A549 (cell line): Measurements from ENCODE around the gene DCHS2. TPM values are rescaled to one million over a fixed set of nuclear protein-coding genes. Genes with fewer than 3 reads are reported as not detected.

ENCODE experiments used
- ATAC-seq, 2 experiments: fragments of 200-7000 bp in 1 of 2; fragments of >200 bp in 1 of 2; cut with Nextera tagmentation in 1 of 2; cut with Tn5 transposase in 1 of 2; 3 replicates each; pipeline versions ENCODE4 v1.8.0 to v1.9.1; 2018 to 2020; ENCODE audit warnings: mild to moderate bottlenecking in 1 of 2, moderate library complexity in 1 of 2
- CTCF ChIA-PET: fragments of 300-600 bp; sonication (Branson Sonifier 250); formaldehyde crosslinking; extraction: SDS; loops from one replicate; lab custom pipeline; 2021; ENCODE audit warnings: antibody characterized with exemption, inconsistent platforms; lab: Yijun Ruan, JAX
- POLR2A ChIA-PET: fragments of 350-600 bp; formaldehyde crosslinking; extraction: SDS; loops from one replicate; lab custom pipeline; 2021; ENCODE audit warnings: antibody characterized with exemption, inconsistent platforms; lab: Yijun Ruan, JAX
- DNase-seq, 2 experiments: peaks; one replicate each; pipeline versions ENCODE4 v3.0.0 to v3.0.0-alpha.2; 2011 to 2016; ENCODE audit warnings: low read depth in 1 of 2, low spot score in 1 of 2
- FAIRE-seq: peaks from 2 replicates; lab custom pipeline; 2011; peaks lifted over from hg19 to GRCh38; lab: Jason Lieb, UNC
- H3K27ac ChIP-seq, 2 experiments: fragments of >200 bp; sonication (Bioruptor Twin); formaldehyde crosslinking; 3 replicates each; pipeline ENCODE4 v1.5.1; 2016 to 2017
- H3K4me1 ChIP-seq: fragments of >200 bp; sonication (Bioruptor Twin); formaldehyde crosslinking; 3 replicates; pipeline ENCODE4 v1.6.1; 2016
- H3K4me2 ChIP-seq: fragments of >200 bp; sonication (Bioruptor Twin); formaldehyde crosslinking; 3 replicates; pipeline ENCODE4 v1.6.1; 2016
- H3K4me3 ChIP-seq: fragments of >200 bp; sonication (Bioruptor Twin); formaldehyde crosslinking; 3 replicates; pipeline ENCODE4 v1.5.1; 2016
- H3K9me3 ChIP-seq: fragments of >200 bp; sonication (Bioruptor Twin); formaldehyde crosslinking; 3 replicates; pipeline ENCODE4 v1.6.1; 2016
- CEBPB ChIP-seq, 2 experiments: fragments of >200 bp in 1 of 2; sonication (Bioruptor Twin) in 1 of 2; formaldehyde crosslinking in 1 of 2; IDR thresholded peaks; 2 replicates each; pipeline ENCODE4 v1.6.1; 2012 to 2016
- EHMT2 ChIP-seq: fragments of 200-600 bp; sonication (generic); IDR thresholded peaks from 2 replicates; pipeline ENCODE4 v1.6.1; 2016; ENCODE audit warnings: antibody characterized with exemption, low read depth, mild to moderate bottlenecking, moderate library complexity
- FOSB ChIP-seq: fragments of 250-450 bp; sonication (Bioruptor Pico); IDR thresholded peaks from 2 replicates; pipeline ENCODE4 v1.5.0; 2020; ENCODE audit warnings: mild to moderate bottlenecking, moderate library complexity
- GATA3 ChIP-seq: IDR thresholded peaks from 2 replicates; pipeline ENCODE4 v1.6.1; 2012; ENCODE audit warnings: borderline replicate concordance
- HEYL ChIP-seq: fragments of 250-450 bp; sonication (Bioruptor Pico); IDR thresholded peaks from 2 replicates; pipeline ENCODE4 v1.8.0; 2021; ENCODE audit warnings: mild to moderate bottlenecking, moderate library complexity
- HOXB13 ChIP-seq: fragments of 250-450 bp; sonication (Bioruptor Pico); IDR thresholded peaks from 2 replicates; pipeline ENCODE4 v1.5.0; 2020; ENCODE audit warnings: low read depth, mild to moderate bottlenecking, moderate library complexity
- JUN ChIP-seq, 2 experiments: fragments of >200 bp; sonication (Bioruptor Twin); formaldehyde crosslinking; IDR thresholded peaks; 2 replicates in 1 of 2; 3 replicates in 1 of 2; pipeline ENCODE4 v1.6.1; 2016 to 2017
- MAFK ChIP-seq: fragments of 450-650 bp; IDR thresholded peaks from 2 replicates; pipeline ENCODE4 v1.6.1; 2014; ENCODE audit not compliant: partially characterized antibody
- NFE2L2 ChIP-seq: fragments of 150-350 bp; conservative IDR thresholded peaks from 2 replicates; pipeline ENCODE4 v1.6.1; 2014; ENCODE audit warnings: low read length
- POLR2A ChIP-seq: IDR thresholded peaks from 2 replicates; pipeline ENCODE4 v1.6.1; 2012; ENCODE audit warnings: mild to moderate bottlenecking, low read length
- RCOR1 ChIP-seq: fragments of 150-350 bp; IDR thresholded peaks from 2 replicates; pipeline ENCODE4 v1.6.1; 2014; ENCODE audit warnings: antibody characterized with exemption, low read length, low read depth
- RFX5 ChIP-seq: fragments of 450-650 bp; IDR thresholded peaks from 2 replicates; pipeline ENCODE4 v1.7.1; 2014; ENCODE audit warnings: antibody characterized with exemption, mild to moderate bottlenecking, moderate library complexity
- ZSCAN20 ChIP-seq: fragments of 250-450 bp; sonication (Bioruptor Pico); IDR thresholded peaks from 2 replicates; pipeline ENCODE4 v1.8.0; 2022; ENCODE audit warnings: mild to moderate bottlenecking, moderate library complexity
- WGBS: methylation state at CpG from one replicate; pipeline ENCODE4 v1.1.6; 2017; ENCODE audit errors: missing lambda C conversion rate; 5-methylcytosine and 5-hydroxymethylcytosine counted together
- polyA minus RNA-seq: library from RNA; depleted of rRNA, polyadenylated mRNA; stranded (reverse); fragments of >200 nt; gene quantifications from 2 replicates; pipeline ENCODE4 v1.2.3, GENCODE V29; 2011; rRNA and poly(A)+ RNA removed
- polyA plus RNA-seq, 4 experiments: library from polyadenylated mRNA; depleted of rRNA in 3 of 4; stranded (reverse); fragments of >200 nt; fragmentation: RNase III in 1 of 4; extraction: RNeasy Plus Mini Kit Qiagen cat#74134 plus additional on column Dnase treatment in 1 of 4; gene quantifications; 2 replicates in 3 of 4; 3 replicates in 1 of 4; pipeline ENCODE4 v1.2.3, GENCODE V29; 2011 to 2017
- TF ChIP-seq, protein P1 (sequence below): IDR thresholded peaks from 2 replicates; pipeline ENCODE4 v1.6.1; 2012
- TF ChIP-seq, protein P2 (sequence below): fragments of 200-600 bp; sonication (generic); IDR thresholded peaks from 2 replicates; pipeline ENCODE4 v1.6.1; 2016; ENCODE audit warnings: antibody characterized with exemption, mild to moderate bottlenecking, moderate library complexity
- TF ChIP-seq, protein P3 (sequence below): fragments of 450-650 bp; IDR thresholded peaks from 2 replicates; pipeline ENCODE4 v1.6.1; 2014; ENCODE audit warnings: antibody characterized with exemption
- TF ChIP-seq, protein P4 (sequence below): fragments of >200 bp; sonication (Bioruptor Twin); formaldehyde crosslinking; IDR thresholded peaks from 3 replicates; pipeline ENCODE4 v1.5.1; 2016

DCHS2 gene, protein sequence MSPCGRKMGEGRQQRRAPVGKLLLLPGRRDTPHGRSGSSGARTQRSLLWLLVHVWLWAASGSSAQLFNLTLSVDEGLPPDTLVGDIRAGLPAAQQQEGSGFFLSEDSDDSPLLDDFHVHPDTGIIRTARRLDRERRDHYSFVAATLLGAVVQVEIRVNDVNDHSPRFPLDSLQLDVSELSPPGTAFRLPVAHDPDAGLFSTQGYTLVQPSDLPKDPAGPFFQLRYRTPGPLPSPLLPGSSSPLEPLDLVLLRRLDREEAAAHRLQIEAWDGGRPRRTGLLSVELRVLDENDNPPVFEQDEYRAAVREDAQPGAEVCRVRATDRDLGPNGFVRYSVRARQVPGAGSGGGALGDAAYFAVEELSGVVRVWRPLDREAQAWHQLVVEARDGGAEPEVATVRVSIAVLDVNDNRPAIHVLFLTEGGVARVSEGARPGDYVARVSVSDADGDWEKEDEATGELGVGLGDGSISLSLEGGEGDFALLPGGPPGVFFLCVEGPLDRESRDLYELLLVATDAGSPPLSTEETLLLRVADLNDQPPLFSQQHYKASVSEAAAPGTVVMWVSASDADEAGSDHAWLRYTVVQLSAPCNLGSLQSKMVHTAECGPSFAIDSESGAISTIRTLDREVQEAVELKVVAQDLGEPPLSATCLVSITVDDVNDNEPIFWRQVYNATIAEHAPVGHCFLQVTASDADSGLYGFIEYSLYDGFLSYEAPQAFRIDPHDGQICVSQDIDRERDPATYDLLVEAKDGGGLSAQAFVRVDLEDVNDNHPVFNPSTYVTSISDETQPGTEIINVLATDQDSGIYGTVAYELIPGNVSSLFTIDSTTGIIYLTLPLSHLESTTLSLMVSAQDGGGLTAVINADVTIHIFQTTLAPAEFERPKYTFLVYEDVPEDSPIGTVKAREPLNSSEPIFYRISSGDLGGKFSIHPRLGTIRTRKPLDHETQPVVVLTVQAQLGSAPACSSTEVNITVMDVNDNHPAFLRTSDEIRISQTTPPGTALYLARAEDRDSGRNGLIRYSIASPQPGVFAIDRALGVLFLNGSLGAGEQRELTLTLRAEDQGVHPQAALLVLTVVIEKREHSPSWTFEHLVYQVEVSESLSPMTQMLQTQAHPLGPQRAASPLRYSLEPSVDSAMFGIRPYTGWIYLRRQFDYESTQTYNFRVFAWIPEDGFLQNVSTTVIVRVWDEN (N-terminal part only)
- polyA plus RNA-seq (2011; rRNA removed) (0.01 and 0.06 TPM in 2 replicates), polyA plus RNA-seq (2017; fragmentation: RNase III; extraction: RNeasy Plus Mini Kit Qiagen cat#74134 plus additional on column Dnase treatment) (not detected in 3 replicates), polyA minus RNA-seq (not detected in 2 replicates)
- 0.06 TPM in 1 of 2 replicates, not detected in the other for polyA plus RNA-seq (2012; cell fraction: cytosol; rRNA removed)
- polyA plus RNA-seq (2012; cell fraction: nucleus; rRNA removed) = 0.01 TPM in 1 of 2 replicates, not detected in the other

DNA sequence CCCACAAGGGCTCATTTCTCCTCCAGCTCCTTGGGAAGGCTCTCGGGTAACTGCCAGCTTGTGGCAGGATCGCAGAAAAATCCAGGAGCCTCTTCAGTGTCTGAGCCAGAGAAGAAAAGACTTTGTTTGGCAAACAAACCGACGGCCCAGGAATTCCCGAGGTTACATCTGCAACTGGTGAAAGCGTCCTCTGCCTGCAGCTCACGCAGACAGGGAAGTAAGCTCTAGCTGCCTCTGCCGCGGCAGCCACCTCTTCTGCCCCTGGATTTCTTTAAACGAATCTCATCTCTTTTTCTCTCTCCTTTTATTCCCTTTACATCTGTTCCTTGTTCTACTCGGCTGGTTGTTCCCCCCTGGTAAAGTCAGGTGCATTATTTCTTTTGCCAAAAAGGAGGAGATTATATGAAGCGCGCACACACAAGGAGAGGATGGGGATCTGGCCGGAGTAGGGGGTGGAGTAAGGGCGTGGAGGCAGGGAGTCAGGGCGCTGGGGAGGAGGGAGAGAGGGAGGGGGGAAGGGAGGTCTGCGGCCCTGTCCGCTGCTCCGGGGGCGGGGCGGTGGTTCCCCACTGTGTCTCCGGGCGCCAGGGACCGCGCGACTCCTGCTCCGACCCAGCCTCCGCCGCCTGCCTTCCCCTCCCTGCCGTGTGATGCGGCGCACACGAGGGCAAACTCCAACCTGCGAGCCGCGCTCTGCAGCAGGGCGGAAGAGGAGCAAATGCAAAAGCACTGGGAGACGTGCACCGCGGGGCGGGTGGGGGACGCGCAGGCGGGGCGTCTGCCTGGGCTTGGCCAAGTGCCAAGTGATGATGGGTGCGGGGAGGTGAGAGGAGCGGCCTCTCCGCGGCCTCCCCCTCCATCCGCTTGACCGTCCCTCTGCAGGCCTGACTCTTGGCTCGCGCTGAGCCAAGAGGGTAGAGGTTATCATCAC, at the start of gene DCHS2:
Gene DCHS2 (minus strand): TSS at position 459 of the 931 bp plus-strand sequence. CDS start 444 bp downstream, at position 15.
- ChIA-PET CTCF (interaction anchor here (0.6 to 0.9 kb wide), 2 partner anchors 11 to 112 kb away, joined by 3 read pairs; no protein-coding TSS in a partner anchor), POLR2A (no interaction called here)
- no peaks in the 10 kb centered on the region for H3K4me1 ChIP-seq
- DNase-seq (peak; percentile 12 to 14), FAIRE-seq (no peak), ATAC-seq (peak; percentile 74 to 78)
- H3K4me2 ChIP-seq = peak within 1 kb of the TSS; percentile 90
- H3K27ac ChIP-seq = no peak within 1 kb of the TSS
- WGBS = 6% methylated on average over 16 of the region's 53 CpGs
- peak within 1 kb of the TSS; percentile 41 for H3K4me3 ChIP-seq
- no peaks in the 10 kb centered on the region for H3K9me3 ChIP-seq
- TF ChIP-seq RCOR1 (no peak), JUN (IDR thresholded peaks at IDR 0.05) (no peak), NFE2L2 (no peak), POLR2A (no peak), MAFK (no peak), EHMT2 (no peak), GATA3 (no peak), HEYL (no peak), HOXB13 (no peak), FOSB (no peak), CEBPB (IDR thresholded peaks at IDR 0.05) (no peak), ZSCAN20 (CRISPR knock-in tag) (no peak), RFX5 (no peak)
- TF ChIP-seq, protein P1, sequence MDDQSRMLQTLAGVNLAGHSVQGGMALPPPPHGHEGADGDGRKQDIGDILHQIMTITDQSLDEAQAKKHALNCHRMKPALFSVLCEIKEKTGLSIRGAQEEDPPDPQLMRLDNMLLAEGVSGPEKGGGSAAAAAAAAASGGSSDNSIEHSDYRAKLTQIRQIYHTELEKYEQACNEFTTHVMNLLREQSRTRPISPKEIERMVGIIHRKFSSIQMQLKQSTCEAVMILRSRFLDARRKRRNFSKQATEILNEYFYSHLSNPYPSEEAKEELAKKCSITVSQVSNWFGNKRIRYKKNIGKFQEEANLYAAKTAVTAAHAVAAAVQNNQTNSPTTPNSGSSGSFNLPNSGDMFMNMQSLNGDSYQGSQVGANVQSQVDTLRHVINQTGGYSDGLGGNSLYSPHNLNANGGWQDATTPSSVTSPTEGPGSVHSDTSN = no peak
- TF ChIP-seq, protein P2, sequence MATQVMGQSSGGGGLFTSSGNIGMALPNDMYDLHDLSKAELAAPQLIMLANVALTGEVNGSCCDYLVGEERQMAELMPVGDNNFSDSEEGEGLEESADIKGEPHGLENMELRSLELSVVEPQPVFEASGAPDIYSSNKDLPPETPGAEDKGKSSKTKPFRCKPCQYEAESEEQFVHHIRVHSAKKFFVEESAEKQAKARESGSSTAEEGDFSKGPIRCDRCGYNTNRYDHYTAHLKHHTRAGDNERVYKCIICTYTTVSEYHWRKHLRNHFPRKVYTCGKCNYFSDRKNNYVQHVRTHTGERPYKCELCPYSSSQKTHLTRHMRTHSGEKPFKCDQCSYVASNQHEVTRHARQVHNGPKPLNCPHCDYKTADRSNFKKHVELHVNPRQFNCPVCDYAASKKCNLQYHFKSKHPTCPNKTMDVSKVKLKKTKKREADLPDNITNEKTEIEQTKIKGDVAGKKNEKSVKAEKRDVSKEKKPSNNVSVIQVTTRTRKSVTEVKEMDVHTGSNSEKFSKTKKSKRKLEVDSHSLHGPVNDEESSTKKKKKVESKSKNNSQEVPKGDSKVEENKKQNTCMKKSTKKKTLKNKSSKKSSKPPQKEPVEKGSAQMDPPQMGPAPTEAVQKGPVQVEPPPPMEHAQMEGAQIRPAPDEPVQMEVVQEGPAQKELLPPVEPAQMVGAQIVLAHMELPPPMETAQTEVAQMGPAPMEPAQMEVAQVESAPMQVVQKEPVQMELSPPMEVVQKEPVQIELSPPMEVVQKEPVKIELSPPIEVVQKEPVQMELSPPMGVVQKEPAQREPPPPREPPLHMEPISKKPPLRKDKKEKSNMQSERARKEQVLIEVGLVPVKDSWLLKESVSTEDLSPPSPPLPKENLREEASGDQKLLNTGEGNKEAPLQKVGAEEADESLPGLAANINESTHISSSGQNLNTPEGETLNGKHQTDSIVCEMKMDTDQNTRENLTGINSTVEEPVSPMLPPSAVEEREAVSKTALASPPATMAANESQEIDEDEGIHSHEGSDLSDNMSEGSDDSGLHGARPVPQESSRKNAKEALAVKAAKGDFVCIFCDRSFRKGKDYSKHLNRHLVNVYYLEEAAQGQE = no peak
- TF ChIP-seq, protein P3, sequence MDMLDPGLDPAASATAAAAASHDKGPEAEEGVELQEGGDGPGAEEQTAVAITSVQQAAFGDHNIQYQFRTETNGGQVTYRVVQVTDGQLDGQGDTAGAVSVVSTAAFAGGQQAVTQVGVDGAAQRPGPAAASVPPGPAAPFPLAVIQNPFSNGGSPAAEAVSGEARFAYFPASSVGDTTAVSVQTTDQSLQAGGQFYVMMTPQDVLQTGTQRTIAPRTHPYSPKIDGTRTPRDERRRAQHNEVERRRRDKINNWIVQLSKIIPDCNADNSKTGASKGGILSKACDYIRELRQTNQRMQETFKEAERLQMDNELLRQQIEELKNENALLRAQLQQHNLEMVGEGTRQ = no peak
- TF ChIP-seq, protein P4, sequence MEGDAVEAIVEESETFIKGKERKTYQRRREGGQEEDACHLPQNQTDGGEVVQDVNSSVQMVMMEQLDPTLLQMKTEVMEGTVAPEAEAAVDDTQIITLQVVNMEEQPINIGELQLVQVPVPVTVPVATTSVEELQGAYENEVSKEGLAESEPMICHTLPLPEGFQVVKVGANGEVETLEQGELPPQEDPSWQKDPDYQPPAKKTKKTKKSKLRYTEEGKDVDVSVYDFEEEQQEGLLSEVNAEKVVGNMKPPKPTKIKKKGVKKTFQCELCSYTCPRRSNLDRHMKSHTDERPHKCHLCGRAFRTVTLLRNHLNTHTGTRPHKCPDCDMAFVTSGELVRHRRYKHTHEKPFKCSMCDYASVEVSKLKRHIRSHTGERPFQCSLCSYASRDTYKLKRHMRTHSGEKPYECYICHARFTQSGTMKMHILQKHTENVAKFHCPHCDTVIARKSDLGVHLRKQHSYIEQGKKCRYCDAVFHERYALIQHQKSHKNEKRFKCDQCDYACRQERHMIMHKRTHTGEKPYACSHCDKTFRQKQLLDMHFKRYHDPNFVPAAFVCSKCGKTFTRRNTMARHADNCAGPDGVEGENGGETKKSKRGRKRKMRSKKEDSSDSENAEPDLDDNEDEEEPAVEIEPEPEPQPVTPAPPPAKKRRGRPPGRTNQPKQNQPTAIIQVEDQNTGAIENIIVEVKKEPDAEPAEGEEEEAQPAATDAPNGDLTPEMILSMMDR = no peak
